HL-60 (cell line): Measurements from ENCODE around the gene CABP1.

Source experiments
- DNase-seq, 2 experiments: peaks; one replicate each; pipeline ENCODE4 v3.0.0-alpha.2; 2010 to 2020; ENCODE audit warnings: low read depth in 1 of 2, low spot score in 1 of 2
- H3K27ac ChIP-seq: fragments of 250-450 bp; sonication (Bioruptor Pico); replicated peaks from 2 replicates; pipeline ENCODE4 v1.5.1; 2020; ENCODE audit warnings: mild to moderate bottlenecking, moderate library complexity
- H3K27me3 ChIP-seq: fragments of 250-450 bp; sonication (Bioruptor Pico); 2 replicates; pipeline ENCODE4 v1.5.1; 2021; ENCODE audit warnings: mild to moderate bottlenecking, moderate library complexity; ENCODE audit not compliant: insufficient read depth, poor library complexity, severe bottlenecking
- H3K4me3 ChIP-seq: replicated peaks from 2 replicates; pipeline ENCODE4 v1.5.1; 2011; ENCODE audit warnings: mild to moderate bottlenecking, control low read depth, low read length; ENCODE audit not compliant: insufficient read depth
- GABPA ChIP-seq: IDR thresholded peaks from 2 replicates; pipeline ENCODE4 v1.6.1; 2012; ENCODE audit warnings: low read depth
- POLR2AphosphoS5 ChIP-seq: IDR thresholded peaks from 2 replicates; pipeline ENCODE4 v1.6.1; 2012; ENCODE audit warnings: low read depth
- SPI1 ChIP-seq: IDR thresholded peaks from 2 replicates; pipeline ENCODE4 v1.6.1; 2012; ENCODE audit warnings: low read depth, mild to moderate bottlenecking, borderline replicate concordance
- TF ChIP-seq, protein P1 (sequence below): IDR thresholded peaks from 2 replicates; pipeline ENCODE4 v1.6.1; 2012; ENCODE audit warnings: low read depth; ENCODE audit not compliant: insufficient replicate concordance
- TF ChIP-seq, protein P2 (sequence below): IDR thresholded peaks from one replicate; pipeline ENCODE4 v1.5.1; 2011; ENCODE audit warnings: low read length, control low read depth, inconsistent platforms; ENCODE audit not compliant: insufficient read depth

The CABP1 gene

DNA sequence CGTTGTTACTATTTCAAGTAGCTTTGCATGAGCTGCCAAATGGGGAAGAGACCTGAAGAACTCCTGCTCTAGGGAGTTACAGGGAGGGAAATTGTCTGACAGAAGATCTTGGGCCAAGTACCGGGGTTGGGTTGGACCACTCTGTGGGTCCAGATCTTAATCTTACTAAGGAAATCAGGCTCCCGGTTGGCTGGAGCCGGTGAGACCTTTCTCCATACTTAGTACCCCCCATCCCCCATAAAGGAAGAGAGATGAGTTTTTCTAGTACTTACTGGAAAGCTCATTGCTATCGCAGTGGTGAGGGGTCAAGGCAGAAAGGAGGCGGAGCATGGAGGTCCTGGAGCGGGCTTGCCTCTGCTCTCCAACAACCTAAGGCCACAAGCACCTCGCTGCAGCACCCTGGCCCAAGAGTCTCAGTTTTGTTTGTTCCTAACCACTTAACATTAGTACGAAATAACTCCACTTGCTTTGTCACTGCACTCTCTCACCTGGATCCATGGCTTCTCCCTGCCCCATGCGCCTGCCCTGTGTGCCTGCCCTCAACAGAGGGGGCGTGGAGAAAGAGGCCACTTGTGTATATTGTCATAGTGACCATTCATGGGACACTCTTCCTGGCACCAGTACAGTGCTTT lies 63.0 kb downstream of the CABP1 start:
- Histone ChIP-seq H3K27me3 (no peaks in the 10 kb centered on the region), H3K27ac (no peak overlapping the region), H3K4me3 (no peak overlapping the region)
- DNase-seq: no peak
- TF ChIP-seq SPI1 (no peak), GABPA (no peak)

DNA sequence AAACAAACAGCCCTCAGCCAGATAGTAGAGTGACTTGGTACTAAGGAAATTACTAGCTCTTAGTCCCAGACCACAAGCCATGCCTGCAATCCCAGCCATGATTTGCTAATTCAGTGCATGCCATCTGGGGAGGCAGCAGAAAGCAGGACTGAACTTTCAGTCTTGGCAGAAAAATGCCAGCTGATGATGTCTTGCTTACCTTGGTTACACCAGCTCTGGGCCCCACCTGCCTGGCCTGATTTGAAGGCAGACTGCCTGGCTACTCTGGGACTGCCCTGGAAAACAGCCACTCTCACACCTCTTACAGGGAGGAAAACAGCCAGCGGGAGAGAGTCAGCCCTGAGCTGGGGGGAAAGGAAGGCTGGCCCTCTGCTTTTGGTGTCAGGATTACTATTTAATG lies 65.2 kb downstream of the CABP1 start:
- Histone ChIP-seq H3K4me3 (no peak overlapping the region), H3K27me3 (no peaks in the 10 kb centered on the region), H3K27ac (no peak overlapping the region)
- TF ChIP-seq SPI1 (no peak), GABPA (no peak), POLR2AphosphoS5 (no peak)
- TF ChIP-seq, protein P1, sequence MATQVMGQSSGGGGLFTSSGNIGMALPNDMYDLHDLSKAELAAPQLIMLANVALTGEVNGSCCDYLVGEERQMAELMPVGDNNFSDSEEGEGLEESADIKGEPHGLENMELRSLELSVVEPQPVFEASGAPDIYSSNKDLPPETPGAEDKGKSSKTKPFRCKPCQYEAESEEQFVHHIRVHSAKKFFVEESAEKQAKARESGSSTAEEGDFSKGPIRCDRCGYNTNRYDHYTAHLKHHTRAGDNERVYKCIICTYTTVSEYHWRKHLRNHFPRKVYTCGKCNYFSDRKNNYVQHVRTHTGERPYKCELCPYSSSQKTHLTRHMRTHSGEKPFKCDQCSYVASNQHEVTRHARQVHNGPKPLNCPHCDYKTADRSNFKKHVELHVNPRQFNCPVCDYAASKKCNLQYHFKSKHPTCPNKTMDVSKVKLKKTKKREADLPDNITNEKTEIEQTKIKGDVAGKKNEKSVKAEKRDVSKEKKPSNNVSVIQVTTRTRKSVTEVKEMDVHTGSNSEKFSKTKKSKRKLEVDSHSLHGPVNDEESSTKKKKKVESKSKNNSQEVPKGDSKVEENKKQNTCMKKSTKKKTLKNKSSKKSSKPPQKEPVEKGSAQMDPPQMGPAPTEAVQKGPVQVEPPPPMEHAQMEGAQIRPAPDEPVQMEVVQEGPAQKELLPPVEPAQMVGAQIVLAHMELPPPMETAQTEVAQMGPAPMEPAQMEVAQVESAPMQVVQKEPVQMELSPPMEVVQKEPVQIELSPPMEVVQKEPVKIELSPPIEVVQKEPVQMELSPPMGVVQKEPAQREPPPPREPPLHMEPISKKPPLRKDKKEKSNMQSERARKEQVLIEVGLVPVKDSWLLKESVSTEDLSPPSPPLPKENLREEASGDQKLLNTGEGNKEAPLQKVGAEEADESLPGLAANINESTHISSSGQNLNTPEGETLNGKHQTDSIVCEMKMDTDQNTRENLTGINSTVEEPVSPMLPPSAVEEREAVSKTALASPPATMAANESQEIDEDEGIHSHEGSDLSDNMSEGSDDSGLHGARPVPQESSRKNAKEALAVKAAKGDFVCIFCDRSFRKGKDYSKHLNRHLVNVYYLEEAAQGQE: no peak
- TF ChIP-seq, protein P2, sequence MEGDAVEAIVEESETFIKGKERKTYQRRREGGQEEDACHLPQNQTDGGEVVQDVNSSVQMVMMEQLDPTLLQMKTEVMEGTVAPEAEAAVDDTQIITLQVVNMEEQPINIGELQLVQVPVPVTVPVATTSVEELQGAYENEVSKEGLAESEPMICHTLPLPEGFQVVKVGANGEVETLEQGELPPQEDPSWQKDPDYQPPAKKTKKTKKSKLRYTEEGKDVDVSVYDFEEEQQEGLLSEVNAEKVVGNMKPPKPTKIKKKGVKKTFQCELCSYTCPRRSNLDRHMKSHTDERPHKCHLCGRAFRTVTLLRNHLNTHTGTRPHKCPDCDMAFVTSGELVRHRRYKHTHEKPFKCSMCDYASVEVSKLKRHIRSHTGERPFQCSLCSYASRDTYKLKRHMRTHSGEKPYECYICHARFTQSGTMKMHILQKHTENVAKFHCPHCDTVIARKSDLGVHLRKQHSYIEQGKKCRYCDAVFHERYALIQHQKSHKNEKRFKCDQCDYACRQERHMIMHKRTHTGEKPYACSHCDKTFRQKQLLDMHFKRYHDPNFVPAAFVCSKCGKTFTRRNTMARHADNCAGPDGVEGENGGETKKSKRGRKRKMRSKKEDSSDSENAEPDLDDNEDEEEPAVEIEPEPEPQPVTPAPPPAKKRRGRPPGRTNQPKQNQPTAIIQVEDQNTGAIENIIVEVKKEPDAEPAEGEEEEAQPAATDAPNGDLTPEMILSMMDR: no peak
- DNase-seq: no peak

DNA sequence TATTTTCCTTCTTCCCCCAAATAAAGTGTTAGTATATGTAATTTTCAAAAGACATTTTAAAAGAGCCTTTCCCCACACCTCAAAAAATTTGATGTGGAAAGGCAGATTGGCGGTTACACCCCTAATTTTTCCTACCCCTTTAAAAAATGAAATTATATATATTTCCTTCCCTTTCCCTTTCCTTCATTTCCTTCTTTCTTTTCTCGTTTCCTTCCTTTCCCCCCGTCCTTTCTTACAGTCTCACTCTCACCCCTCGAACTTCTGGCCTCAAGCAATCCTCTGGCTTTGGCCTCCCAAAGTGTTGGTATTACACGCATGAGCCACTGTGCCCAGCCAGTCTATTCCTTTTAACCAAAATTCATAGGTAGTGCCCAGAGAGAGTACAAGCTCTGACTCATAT lies 65.6 kb downstream of the CABP1 start:
- Histone ChIP-seq H3K27me3 (no peaks in the 10 kb centered on the region), H3K4me3 (no peak overlapping the region), H3K27ac (no peak overlapping the region)
- TF ChIP-seq, protein P1: no peak
- TF ChIP-seq POLR2AphosphoS5: no peak
- TF ChIP-seq, protein P2: no peak
- TF ChIP-seq GABPA: no peak
- no peak for TF ChIP-seq SPI1
- DNase-seq: no peak

DNA sequence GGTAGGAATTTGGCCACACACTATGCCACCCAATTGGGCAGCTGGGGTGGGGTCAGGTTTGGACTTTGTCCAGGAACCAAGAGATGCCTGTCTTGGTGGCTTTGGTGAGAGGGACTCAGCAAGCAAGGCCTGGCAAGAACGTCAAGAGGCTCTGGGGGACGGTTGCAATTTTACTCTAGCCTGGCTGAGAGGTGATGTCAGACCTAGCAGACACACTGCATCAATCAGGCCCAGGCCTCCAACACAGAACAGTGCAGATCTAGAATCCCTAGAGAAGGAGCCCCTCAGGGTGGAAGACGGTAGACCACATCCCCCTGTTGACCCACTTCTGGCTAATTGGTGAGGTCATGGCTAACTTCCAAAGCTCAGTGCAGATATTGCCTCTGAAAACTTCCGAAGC lies 68.2 kb downstream of the CABP1 start:
- Histone ChIP-seq H3K4me3 (no peak overlapping the region), H3K27ac (no peak overlapping the region), H3K27me3 (no peaks in the 10 kb centered on the region)
- TF ChIP-seq, protein P1: no peak
- TF ChIP-seq GABPA (no peak), SPI1 (no peak), POLR2AphosphoS5 (no peak)
- TF ChIP-seq, protein P2: no peak
- DNase-seq: no peak
